Nephron (organoid): ENCODE measurements around the gene MACROD2.

Experiments used
- H3K27ac Mint-ChIP-seq, 3 experiments: 2 replicates each; pipeline ENCODE4 v1.8.0; 2020; ENCODE audit warnings: mixed read lengths in 3 of 3, mild to moderate bottlenecking in 2 of 3, moderate library complexity in 1 of 3
- H3K27me3 Mint-ChIP-seq: 2 replicates; pipeline ENCODE4 v1.8.0; 2021; ENCODE audit warnings: low read depth, mild to moderate bottlenecking, moderate library complexity, mixed read lengths
- H3K36me3 Mint-ChIP-seq: 2 replicates; pipeline ENCODE4 v1.8.0; 2020; ENCODE audit warnings: low read depth, mixed read lengths
- H3K4me1 Mint-ChIP-seq: 2 replicates; pipeline ENCODE4 v1.8.0; 2020; ENCODE audit warnings: mixed read lengths
- H3K4me3 Mint-ChIP-seq, 3 experiments: 2 replicates each; pipeline ENCODE4 v1.8.0; 2020; ENCODE audit warnings: mild to moderate bottlenecking in 3 of 3, mixed read lengths in 3 of 3, moderate library complexity in 2 of 3
- H3K9me3 Mint-ChIP-seq: 2 replicates; pipeline ENCODE4 v1.8.0; 2020; ENCODE audit warnings: mixed read lengths
- CTCF ChIP-seq, 3 experiments: fragments of 200-600 bp; sonication (generic); IDR thresholded peaks; one replicate each; pipeline ENCODE4 v1.5.0; 2021; ENCODE audit warnings: antibody characterized with exemption in 3 of 3; ENCODE audit not compliant: unreplicated experiment in 3 of 3

The MACROD2 gene

GRCh38 chr20:15986690-15987089 lies 1991.4 kb downstream of the MACROD2 start:
- H3K9me3 Mint-ChIP-seq, result no peaks in the 10 kb centered on the region
- TF ChIP-seq CTCF (IDR thresholded peaks at IDR 0.05; ENCODE audit: unreplicated experiment in 3 of 3), result no peak
- no peaks in the 10 kb centered on the region for H3K4me1 Mint-ChIP-seq
- H3K27me3 Mint-ChIP-seq, result peaks cover 3% of the 10 kb centered on the region
- H3K36me3 Mint-ChIP-seq, result no peaks in the 10 kb centered on the region
- H3K27ac Mint-ChIP-seq, result no peak overlapping the region
- no peak overlapping the region for H3K4me3 Mint-ChIP-seq

GRCh38 chr20:15991279-15991678 lies 1996.0 kb downstream of the MACROD2 start:
- H3K9me3 Mint-ChIP-seq, result peaks cover 6% of the 10 kb centered on the region
- H3K36me3 Mint-ChIP-seq, result peaks cover 4% of the 10 kb centered on the region
- H3K27ac Mint-ChIP-seq, result no peak overlapping the region
- no peak overlapping the region for H3K4me3 Mint-ChIP-seq
- TF ChIP-seq CTCF (IDR thresholded peaks at IDR 0.05; ENCODE audit: unreplicated experiment in 3 of 3), result no peak
- no peaks in the 10 kb centered on the region for H3K27me3 Mint-ChIP-seq
- no peaks in the 10 kb centered on the region for H3K4me1 Mint-ChIP-seq

- no peak overlapping the region for H3K27ac Mint-ChIP-seq
- no peak overlapping the region for H3K4me3 Mint-ChIP-seq
- H3K9me3 Mint-ChIP-seq, result peaks cover 13% of the 10 kb centered on the region
- H3K27me3 Mint-ChIP-seq, result no peaks in the 10 kb centered on the region
- no peaks in the 10 kb centered on the region for H3K4me1 Mint-ChIP-seq
- no peak for TF ChIP-seq CTCF (IDR thresholded peaks at IDR 0.05; ENCODE audit: unreplicated experiment in 3 of 3)
- peaks cover 6% of the 10 kb centered on the region for H3K36me3 Mint-ChIP-seq
Measured at GRCh38 chr20:15992564-15992963, 1997.2 kb downstream of the MACROD2 start.

GRCh38 chr20:16000112-16000511 lies 2004.8 kb downstream of the MACROD2 start:
- Mint-ChIP-seq H3K27ac (no peak overlapping the region), H3K4me1 (peaks cover 6% of the 10 kb centered on the region), H3K9me3 (peaks cover 30% of the 10 kb centered on the region), H3K27me3 (no peaks in the 10 kb centered on the region), H3K36me3 (peaks cover 11% of the 10 kb centered on the region), H3K4me3 (no peak overlapping the region)
- no peak for TF ChIP-seq CTCF (IDR thresholded peaks at IDR 0.05; ENCODE audit: unreplicated experiment in 3 of 3)

- no peak overlapping the region for H3K4me3 Mint-ChIP-seq
- H3K27me3 Mint-ChIP-seq, result no peaks in the 10 kb centered on the region
- no peak overlapping the region for H3K27ac Mint-ChIP-seq
- TF ChIP-seq CTCF (IDR thresholded peaks at IDR 0.05; ENCODE audit: unreplicated experiment in 3 of 3), result no peak
- H3K9me3 Mint-ChIP-seq, result peaks cover 23% of the 10 kb centered on the region
- H3K4me1 Mint-ChIP-seq, result peaks cover 13% of the 10 kb centered on the region
- peaks cover 7% of the 10 kb centered on the region for H3K36me3 Mint-ChIP-seq
Measured at GRCh38 chr20:16001286-16001685, 2006.0 kb downstream of the MACROD2 start.

- Mint-ChIP-seq H3K27ac (no peak overlapping the region), H3K27me3 (no peaks in the 10 kb centered on the region), H3K36me3 (no peaks in the 10 kb centered on the region), H3K9me3 (peaks cover 9% of the 10 kb centered on the region), H3K4me3 (no peak overlapping the region), H3K4me1 (peaks cover 18% of the 10 kb centered on the region)
- TF ChIP-seq CTCF (IDR thresholded peaks at IDR 0.05; ENCODE audit: unreplicated experiment in 3 of 3), result no peak
Measured at GRCh38 chr20:16003310-16003709, 2008.0 kb downstream of the MACROD2 start.
